GM10248 (cell line): ENCODE measurements around the gene OLA1.

Experiments
- CTCF ChIA-PET: fragments of 300-600 bp; sonication (Branson Sonifier 250); formaldehyde crosslinking; extraction: SDS; loops from one replicate; lab custom pipeline; 2021; ENCODE audit warnings: antibody characterized with exemption; lab: Yijun Ruan, JAX
- POLR2A ChIA-PET: fragments of 350-650 bp; sonication (Branson Sonifier 250); formaldehyde crosslinking; extraction: SDS; loops from one replicate; lab custom pipeline; 2020; ENCODE audit warnings: antibody characterized with exemption; lab: Yijun Ruan, JAX
- DNase-seq: peaks from one replicate; pipeline ENCODE4 v3.0.0; 2012; ENCODE audit errors: extremely low spot score
- TF ChIP-seq, protein P1 (sequence below): IDR thresholded peaks from 2 replicates; pipeline ENCODE4 v1.5.1; 2012; ENCODE audit warnings: mild to moderate bottlenecking, low read depth; ENCODE audit errors: extremely low read depth, missing control alignments, control extremely low read depth

The OLA1 gene

GRCh38 chr2:174088706-174089460, 159.4 kb downstream of the OLA1 start:
- POLR2A ChIA-PET, result no interaction called here
- CTCF ChIA-PET, result interaction anchor here (1.0 to 1.5 kb wide), 3 partner anchors 13 to 91 kb away, joined by 3 to 4 read pairs (median 3); no protein-coding TSS in a partner anchor
- TF ChIP-seq, protein P1, sequence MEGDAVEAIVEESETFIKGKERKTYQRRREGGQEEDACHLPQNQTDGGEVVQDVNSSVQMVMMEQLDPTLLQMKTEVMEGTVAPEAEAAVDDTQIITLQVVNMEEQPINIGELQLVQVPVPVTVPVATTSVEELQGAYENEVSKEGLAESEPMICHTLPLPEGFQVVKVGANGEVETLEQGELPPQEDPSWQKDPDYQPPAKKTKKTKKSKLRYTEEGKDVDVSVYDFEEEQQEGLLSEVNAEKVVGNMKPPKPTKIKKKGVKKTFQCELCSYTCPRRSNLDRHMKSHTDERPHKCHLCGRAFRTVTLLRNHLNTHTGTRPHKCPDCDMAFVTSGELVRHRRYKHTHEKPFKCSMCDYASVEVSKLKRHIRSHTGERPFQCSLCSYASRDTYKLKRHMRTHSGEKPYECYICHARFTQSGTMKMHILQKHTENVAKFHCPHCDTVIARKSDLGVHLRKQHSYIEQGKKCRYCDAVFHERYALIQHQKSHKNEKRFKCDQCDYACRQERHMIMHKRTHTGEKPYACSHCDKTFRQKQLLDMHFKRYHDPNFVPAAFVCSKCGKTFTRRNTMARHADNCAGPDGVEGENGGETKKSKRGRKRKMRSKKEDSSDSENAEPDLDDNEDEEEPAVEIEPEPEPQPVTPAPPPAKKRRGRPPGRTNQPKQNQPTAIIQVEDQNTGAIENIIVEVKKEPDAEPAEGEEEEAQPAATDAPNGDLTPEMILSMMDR, result no peak
- DNase-seq, result no peak

- TF ChIP-seq, protein P1, result no peak
- ChIA-PET POLR2A (no interaction called here), CTCF (no interaction called here)
- no peak for DNase-seq
Observed at GRCh38 chr2:174086708-174087107, 161.6 kb downstream of the OLA1 start.

DNA sequence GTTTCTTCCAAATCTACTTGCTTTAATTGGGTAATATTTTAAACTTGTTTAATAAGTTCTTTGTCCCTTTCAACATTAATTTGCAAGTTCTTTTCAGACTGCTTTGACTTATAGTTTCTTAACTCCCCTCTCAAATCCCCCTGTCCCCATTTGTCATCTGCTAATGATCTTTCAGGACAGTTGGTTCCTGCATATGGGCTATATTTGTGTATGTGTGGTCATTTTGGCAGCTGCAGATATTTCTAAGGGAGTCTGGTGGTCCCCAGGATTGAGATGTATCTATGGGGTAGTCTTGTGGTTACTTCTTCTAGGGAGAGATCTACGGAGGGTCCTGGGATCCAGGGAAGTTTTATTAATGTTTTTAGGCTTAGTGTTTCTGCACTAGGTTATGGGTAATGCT, 162.6 kb downstream of the OLA1 start:
- ChIA-PET CTCF (no interaction called here), POLR2A (no interaction called here)
- TF ChIP-seq, protein P1, result no peak
- no peak for DNase-seq

- TF ChIP-seq, protein P1, result no peak
- ChIA-PET CTCF (no interaction called here), POLR2A (no interaction called here)
- no peak for DNase-seq
Observed at GRCh38 chr2:174083843-174084458, 164.4 kb downstream of the OLA1 start.

DNA sequence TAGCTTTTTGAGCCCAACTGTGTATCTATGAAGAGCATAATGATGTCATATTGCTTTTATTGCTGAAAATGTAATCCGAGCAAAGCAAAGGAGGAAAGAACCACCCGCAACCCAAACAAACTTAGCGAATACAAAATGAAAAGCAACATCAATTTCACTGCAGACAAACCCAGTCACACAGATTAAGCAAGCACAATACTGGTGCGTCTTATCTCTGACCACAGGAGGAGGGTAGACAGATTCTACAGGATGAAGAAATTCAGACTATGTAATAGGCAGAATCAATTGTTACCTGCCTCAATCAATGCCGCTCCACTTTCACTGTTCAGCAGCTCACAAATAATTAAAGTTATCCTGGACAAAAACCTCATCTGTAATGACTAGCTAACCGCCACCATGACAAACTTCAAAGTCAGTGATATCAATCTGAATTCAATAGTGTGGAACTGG, 167.6 kb downstream of the OLA1 start:
- ChIA-PET CTCF (interaction anchor here (1.1 to 1.2 kb wide), 2 partner anchors 14 to 21 kb away, joined by 3 read pairs; no protein-coding TSS in a partner anchor), POLR2A (no interaction called here)
- TF ChIP-seq, protein P1, result no peak
- DNase-seq, result no peak

GRCh38 chr2:174078275-174078674, 170.1 kb downstream of the OLA1 start:
- TF ChIP-seq, protein P1, result peak; percentile 21
- DNase-seq, result no peak
- ChIA-PET CTCF (interaction anchor here (0.8 to 1.2 kb wide), 3 partner anchors 16 to 194 kb away, joined by 3 read pairs; no protein-coding TSS in a partner anchor), POLR2A (no interaction called here)
